ENCODE results near the gene PGR. TPM values are rescaled to one million over a fixed set of nuclear protein-coding genes. Genes with fewer than 3 reads are reported as not detected.
"Not testable (repeated sequence)": the region's sequence is repeated elsewhere in the genome, so short reads cannot be mapped to it uniquely, and the experiment has no call there.

The PGR gene
- total RNA-seq, 2 donors from 2014 or later: 1.6 to 2.3 TPM

GRCh38 chr11:101028644-101029043 is 101.0 kb downstream of the PGR start:
- Histone ChIP-seq H3K4me1 (no peaks in the 10 kb centered on the region), H3K36me3 (replicated peaks in 1 of 2; ENCODE audit: insufficient read depth in 1 of 2, low read depth in 2 of 2) (no peaks in the 10 kb centered on the region), H3K4me3 (no peak overlapping the region), H3K9me3 (no peaks in the 10 kb centered on the region), H3K27me3 (no peaks in the 10 kb centered on the region), H3K27ac (no peak overlapping the region)
- ATAC-seq (no peak), DNase-seq (no peak)
- WGBS, 2 donors: 23 to 39% methylated on average over 1 of the region's 1 CpG
- TF ChIP-seq, protein P1, sequence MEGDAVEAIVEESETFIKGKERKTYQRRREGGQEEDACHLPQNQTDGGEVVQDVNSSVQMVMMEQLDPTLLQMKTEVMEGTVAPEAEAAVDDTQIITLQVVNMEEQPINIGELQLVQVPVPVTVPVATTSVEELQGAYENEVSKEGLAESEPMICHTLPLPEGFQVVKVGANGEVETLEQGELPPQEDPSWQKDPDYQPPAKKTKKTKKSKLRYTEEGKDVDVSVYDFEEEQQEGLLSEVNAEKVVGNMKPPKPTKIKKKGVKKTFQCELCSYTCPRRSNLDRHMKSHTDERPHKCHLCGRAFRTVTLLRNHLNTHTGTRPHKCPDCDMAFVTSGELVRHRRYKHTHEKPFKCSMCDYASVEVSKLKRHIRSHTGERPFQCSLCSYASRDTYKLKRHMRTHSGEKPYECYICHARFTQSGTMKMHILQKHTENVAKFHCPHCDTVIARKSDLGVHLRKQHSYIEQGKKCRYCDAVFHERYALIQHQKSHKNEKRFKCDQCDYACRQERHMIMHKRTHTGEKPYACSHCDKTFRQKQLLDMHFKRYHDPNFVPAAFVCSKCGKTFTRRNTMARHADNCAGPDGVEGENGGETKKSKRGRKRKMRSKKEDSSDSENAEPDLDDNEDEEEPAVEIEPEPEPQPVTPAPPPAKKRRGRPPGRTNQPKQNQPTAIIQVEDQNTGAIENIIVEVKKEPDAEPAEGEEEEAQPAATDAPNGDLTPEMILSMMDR (IDR thresholded peaks at IDR 0.05): no peak
- no peak for TF ChIP-seq POLR2A (IDR thresholded peaks at IDR 0.05)
- intact Hi-C loops (cut with DNase I): no loop called here

- H3K36me3 ChIP-seq (replicated peaks in 1 of 2; ENCODE audit: insufficient read depth in 1 of 2, low read depth in 2 of 2): no peaks in the 10 kb centered on the region
- no peak overlapping the region for H3K27ac ChIP-seq
- no peaks in the 10 kb centered on the region for H3K4me1 ChIP-seq
- H3K27me3 ChIP-seq: no peaks in the 10 kb centered on the region
- H3K4me3 ChIP-seq: no peak overlapping the region
- intact Hi-C loops (cut with DNase I): no loop called here
- ATAC-seq (no peak), DNase-seq (no peak)
- no peaks in the 10 kb centered on the region for H3K9me3 ChIP-seq
- TF ChIP-seq POLR2A (IDR thresholded peaks at IDR 0.05): no peak
- TF ChIP-seq, protein P1 (IDR thresholded peaks at IDR 0.05): no peak
Measured at GRCh38 chr11:101022256-101022655, 107.4 kb downstream of the PGR start.

- Histone ChIP-seq H3K36me3 (replicated peaks in 1 of 2; ENCODE audit: insufficient read depth in 1 of 2, low read depth in 2 of 2) (no peaks in the 10 kb centered on the region), H3K27me3 (no peaks in the 10 kb centered on the region), H3K27ac (no peak overlapping the region), H3K4me3 (no peak overlapping the region), H3K9me3 (no peaks in the 10 kb centered on the region), H3K4me1 (no peaks in the 10 kb centered on the region)
- WGBS, 2 donors: 33 to 64% methylated on average over 1 of the region's 1 CpG
- no peak for TF ChIP-seq POLR2A (IDR thresholded peaks at IDR 0.05)
- intact Hi-C loops (cut with DNase I): no loop called here
- DNase-seq (no peak), ATAC-seq (no peak)
Measured at GRCh38 chr11:101019870-101020269, 109.7 kb downstream of the PGR start.

DNA sequence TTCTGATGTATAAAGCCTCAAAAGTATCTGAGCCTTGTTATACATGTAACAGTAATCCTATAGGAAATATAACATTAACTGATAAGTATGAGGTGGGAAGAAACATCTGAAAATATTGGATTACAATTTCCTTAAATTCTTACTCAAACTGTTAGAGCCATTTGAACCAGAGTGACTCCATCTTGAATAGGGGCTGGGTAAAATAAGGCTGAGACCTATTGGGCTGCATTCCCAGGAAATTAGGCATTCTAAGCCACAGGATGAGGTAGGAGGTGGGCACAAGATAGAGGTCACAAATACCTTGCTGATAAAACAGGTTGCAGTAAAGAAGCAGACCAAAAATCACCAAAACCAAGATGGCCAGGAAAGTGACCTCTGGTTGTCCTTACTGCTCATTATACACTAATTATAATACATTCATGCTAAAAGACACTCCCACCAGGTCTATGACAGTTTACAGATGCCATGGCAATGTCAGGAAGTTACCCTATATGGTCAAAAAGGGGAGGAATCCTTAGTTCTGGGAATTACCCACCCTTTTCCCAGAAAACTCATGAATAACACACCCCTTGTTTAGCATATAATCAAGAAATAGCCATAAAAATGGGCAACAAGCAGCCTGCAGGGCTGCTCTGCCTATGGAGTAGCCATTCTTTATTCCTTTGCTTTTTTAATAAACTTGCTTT is 114.9 kb downstream of the PGR start:
- H3K4me1 ChIP-seq: no peaks in the 10 kb centered on the region
- no peaks in the 10 kb centered on the region for H3K36me3 ChIP-seq (replicated peaks in 1 of 2; ENCODE audit: insufficient read depth in 1 of 2, low read depth in 2 of 2)
- H3K4me3 ChIP-seq: no peak overlapping the region
- no peak for TF ChIP-seq POLR2A (IDR thresholded peaks at IDR 0.05)
- ATAC-seq: no peak
- H3K27ac ChIP-seq: no peak overlapping the region
- DNase-seq: no peak
- intact Hi-C loops (cut with DNase I): no loop called here
- H3K27me3 ChIP-seq: no peaks in the 10 kb centered on the region
- no peaks in the 10 kb centered on the region for H3K9me3 ChIP-seq

GRCh38 chr11:101013702-101014101 is 115.9 kb downstream of the PGR start:
- H3K27me3 ChIP-seq; H3K36me3 ChIP-seq (replicated peaks in 1 of 2; ENCODE audit: insufficient read depth in 1 of 2, low read depth in 2 of 2); H3K27ac ChIP-seq; ATAC-seq; DNase-seq; H3K4me1 ChIP-seq; H3K4me3 ChIP-seq; intact Hi-C loops (cut with DNase I); H3K9me3 ChIP-seq: not testable (repeated sequence)

DNA sequence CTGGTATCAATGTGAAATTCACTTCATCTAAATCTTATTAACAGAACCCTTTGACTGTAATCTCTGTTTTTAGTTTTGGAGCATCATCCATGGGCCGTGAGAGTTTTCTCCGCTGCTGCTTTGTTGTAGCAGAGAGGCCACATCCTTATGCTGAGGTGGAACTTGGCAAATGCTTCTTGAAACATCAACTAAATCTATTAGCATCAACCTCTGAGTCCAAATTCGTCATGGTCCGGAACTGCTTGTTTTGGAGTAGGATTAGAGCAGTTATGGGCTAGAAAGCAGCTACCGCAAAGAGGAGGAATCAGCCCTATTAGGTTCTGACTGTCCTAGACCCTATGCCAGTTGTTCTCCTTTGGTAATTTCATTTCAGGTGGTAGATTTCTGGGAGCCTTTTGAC is 117.7 kb downstream of the PGR start:
- 66 to 73% methylated on average over 5 of the region's 5 CpGs for WGBS, 2 donors
- DNase-seq (no peak), ATAC-seq (no peak)
- no peak overlapping the region for H3K27ac ChIP-seq
- no peaks in the 10 kb centered on the region for H3K27me3 ChIP-seq
- no peaks in the 10 kb centered on the region for H3K36me3 ChIP-seq (replicated peaks in 1 of 2; ENCODE audit: insufficient read depth in 1 of 2, low read depth in 2 of 2)
- intact Hi-C loops (cut with DNase I): no loop called here
- no peaks in the 10 kb centered on the region for H3K9me3 ChIP-seq
- TF ChIP-seq, protein P1 (IDR thresholded peaks at IDR 0.05): no peak
- no peak for TF ChIP-seq POLR2A (IDR thresholded peaks at IDR 0.05)
- H3K4me3 ChIP-seq: no peak overlapping the region
- no peaks in the 10 kb centered on the region for H3K4me1 ChIP-seq

Data from body of pancreas (tissue), 4 donors.